ENCODE results near the gene EEFSEC. TPM values are rescaled to one million over a fixed set of nuclear protein-coding genes. Genes with fewer than 3 reads are reported as not detected.

EEFSEC gene
- polyA plus RNA-seq, 1 donor from 2014 or later, result 4.6 TPM

GRCh38 chr3:128413413-128414205, 260.3 kb downstream of the EEFSEC start:
- no peaks in the 10 kb centered on the region for H3K27me3 ChIP-seq (ENCODE audit: insufficient read depth, low read depth, low read length)
- H3K9me2 ChIP-seq (ENCODE audit: insufficient read depth, low read length), result no peaks in the 10 kb centered on the region
- no peak overlapping the region for H3K9ac ChIP-seq (ENCODE audit: low read length)
- H4K20me1 ChIP-seq (ENCODE audit: insufficient read depth), result no peaks in the 10 kb centered on the region
- no peaks in the 10 kb centered on the region for H3F3A ChIP-seq (ENCODE audit: insufficient read depth, low read length, poor library complexity, severe bottlenecking)
- no peak overlapping the region for H3K4me3 ChIP-seq (ENCODE audit: low read length)
- H3K36me3 ChIP-seq (ENCODE audit: insufficient read depth, low read length), result no peaks in the 10 kb centered on the region
- TF ChIP-seq RAD21 (conservative IDR thresholded peaks at IDR 0.05), result no peak
- no peak for TF ChIP-seq TAF1 (IDR thresholded peaks at IDR 0.05; ENCODE audit: low read depth)
- TF ChIP-seq POLR2AphosphoS5 (IDR thresholded peaks at IDR 0.05), result no peak
- no peak for TF ChIP-seq MXI1 (conservative IDR thresholded peaks at IDR 0.05; ENCODE audit: poor library complexity, severe bottlenecking)
- no peak for TF ChIP-seq CTCF (IDR thresholded peaks at IDR 0.05; ENCODE audit: poor library complexity, severe bottlenecking)
- TF ChIP-seq SMC3 (conservative IDR thresholded peaks at IDR 0.05; ENCODE audit: poor library complexity), result no peak
- TF ChIP-seq, protein P1, sequence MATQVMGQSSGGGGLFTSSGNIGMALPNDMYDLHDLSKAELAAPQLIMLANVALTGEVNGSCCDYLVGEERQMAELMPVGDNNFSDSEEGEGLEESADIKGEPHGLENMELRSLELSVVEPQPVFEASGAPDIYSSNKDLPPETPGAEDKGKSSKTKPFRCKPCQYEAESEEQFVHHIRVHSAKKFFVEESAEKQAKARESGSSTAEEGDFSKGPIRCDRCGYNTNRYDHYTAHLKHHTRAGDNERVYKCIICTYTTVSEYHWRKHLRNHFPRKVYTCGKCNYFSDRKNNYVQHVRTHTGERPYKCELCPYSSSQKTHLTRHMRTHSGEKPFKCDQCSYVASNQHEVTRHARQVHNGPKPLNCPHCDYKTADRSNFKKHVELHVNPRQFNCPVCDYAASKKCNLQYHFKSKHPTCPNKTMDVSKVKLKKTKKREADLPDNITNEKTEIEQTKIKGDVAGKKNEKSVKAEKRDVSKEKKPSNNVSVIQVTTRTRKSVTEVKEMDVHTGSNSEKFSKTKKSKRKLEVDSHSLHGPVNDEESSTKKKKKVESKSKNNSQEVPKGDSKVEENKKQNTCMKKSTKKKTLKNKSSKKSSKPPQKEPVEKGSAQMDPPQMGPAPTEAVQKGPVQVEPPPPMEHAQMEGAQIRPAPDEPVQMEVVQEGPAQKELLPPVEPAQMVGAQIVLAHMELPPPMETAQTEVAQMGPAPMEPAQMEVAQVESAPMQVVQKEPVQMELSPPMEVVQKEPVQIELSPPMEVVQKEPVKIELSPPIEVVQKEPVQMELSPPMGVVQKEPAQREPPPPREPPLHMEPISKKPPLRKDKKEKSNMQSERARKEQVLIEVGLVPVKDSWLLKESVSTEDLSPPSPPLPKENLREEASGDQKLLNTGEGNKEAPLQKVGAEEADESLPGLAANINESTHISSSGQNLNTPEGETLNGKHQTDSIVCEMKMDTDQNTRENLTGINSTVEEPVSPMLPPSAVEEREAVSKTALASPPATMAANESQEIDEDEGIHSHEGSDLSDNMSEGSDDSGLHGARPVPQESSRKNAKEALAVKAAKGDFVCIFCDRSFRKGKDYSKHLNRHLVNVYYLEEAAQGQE (IDR thresholded peaks at IDR 0.05; ENCODE audit: borderline replicate concordance), result no peak
- no peak for TF ChIP-seq EZH2 (IDR thresholded peaks at IDR 0.05; ENCODE audit: borderline replicate concordance, insufficient read depth, low read length, poor library complexity, severe bottlenecking)
- no peak for TF ChIP-seq EP300 (conservative IDR thresholded peaks at IDR 0.05; ENCODE audit: poor library complexity, severe bottlenecking)
- H3K4me2 ChIP-seq (ENCODE audit: low read length), result no peak overlapping the region
- no peaks in the 10 kb centered on the region for H3K9me3 ChIP-seq (ENCODE audit: low read length)
- no peaks in the 10 kb centered on the region for H3K79me2 ChIP-seq (replicated peaks; ENCODE audit: insufficient read depth, low read length)
- H2AFZ ChIP-seq (ENCODE audit: low read depth, low read length), result no peak overlapping the region
- no peak overlapping the region for H3K27ac ChIP-seq (ENCODE audit: low read length)

GRCh38 chr3:128415200-128415772, 262.0 kb downstream of the EEFSEC start:
- TF ChIP-seq EZH2 (IDR thresholded peaks at IDR 0.05; ENCODE audit: borderline replicate concordance, insufficient read depth, low read length, poor library complexity, severe bottlenecking) (no peak), SMC3 (conservative IDR thresholded peaks at IDR 0.05; ENCODE audit: poor library complexity) (no peak)
- no peak overlapping the region for H2AFZ ChIP-seq (ENCODE audit: low read depth, low read length)
- no peaks in the 10 kb centered on the region for H3K9me3 ChIP-seq (ENCODE audit: low read length)
- no peaks in the 10 kb centered on the region for H3F3A ChIP-seq (ENCODE audit: insufficient read depth, low read length, poor library complexity, severe bottlenecking)
- no peak overlapping the region for H3K4me2 ChIP-seq (ENCODE audit: low read length)
- H3K4me3 ChIP-seq (ENCODE audit: low read length), result no peak overlapping the region
- no peak overlapping the region for H3K9ac ChIP-seq (ENCODE audit: low read length)
- no peaks in the 10 kb centered on the region for H3K36me3 ChIP-seq (ENCODE audit: insufficient read depth, low read length)
- no peaks in the 10 kb centered on the region for H3K27me3 ChIP-seq (ENCODE audit: insufficient read depth, low read depth, low read length)
- H3K9me2 ChIP-seq (ENCODE audit: insufficient read depth, low read length), result no peaks in the 10 kb centered on the region
- no peaks in the 10 kb centered on the region for H4K20me1 ChIP-seq (ENCODE audit: insufficient read depth)
- no peak overlapping the region for H3K27ac ChIP-seq (ENCODE audit: low read length)
- no peaks in the 10 kb centered on the region for H3K79me2 ChIP-seq (replicated peaks; ENCODE audit: insufficient read depth, low read length)

Measured in neural cell (in vitro differentiated cells).